Karpas-422 (cell line): ENCODE data around the gene ALDH4A1. TPM values are rescaled to one million over a fixed set of nuclear protein-coding genes. Genes with fewer than 3 reads are reported as not detected.
"Not testable (repeated sequence)": the region's sequence is repeated elsewhere in the genome, so short reads cannot be mapped to it uniquely, and the experiment has no call there.

Experiments
- DNase-seq: peaks from one replicate; pipeline ENCODE4 v3.0.0-alpha.2; 2015
- H2AFZ ChIP-seq: fragments of 200-600 bp; sonication (generic); 2 replicates; pipeline ENCODE4 v1.6.1; 2014; ENCODE audit warnings: antibody characterized with exemption, low read length, mixed read lengths
- H3K27ac ChIP-seq: fragments of 200-600 bp; sonication (generic); 2 replicates; pipeline ENCODE4 v1.5.1; 2014; ENCODE audit warnings: mild to moderate bottlenecking, low read length, moderate library complexity
- H3K27me3 ChIP-seq: fragments of 200-600 bp; sonication (generic); 2 replicates; pipeline ENCODE4 v1.6.1; 2014; ENCODE audit warnings: low read length, mixed read lengths
- H3K36me3 ChIP-seq: fragments of 200-600 bp; sonication (generic); 2 replicates; pipeline ENCODE4 v1.6.1; 2014; ENCODE audit warnings: low read length, mixed read lengths; ENCODE audit not compliant: insufficient read depth
- H3K4me1 ChIP-seq: fragments of 200-600 bp; sonication (generic); 2 replicates; pipeline ENCODE4 v1.6.1; 2014; ENCODE audit warnings: mild to moderate bottlenecking, low read length, mixed read lengths
- H3K4me2 ChIP-seq: fragments of 200-600 bp; sonication (generic); 2 replicates; pipeline ENCODE4 v1.6.1; 2014; ENCODE audit warnings: low read length, low read depth, mild to moderate bottlenecking; ENCODE audit not compliant: poor library complexity, severe bottlenecking
- H3K4me3 ChIP-seq: fragments of 200-600 bp; sonication (generic); 2 replicates; pipeline ENCODE4 v1.5.1; 2014; ENCODE audit warnings: mild to moderate bottlenecking, antibody characterized with exemption, low read length, mixed read lengths
- H3K79me2 ChIP-seq: fragments of 200-600 bp; sonication (generic); 2 replicates; pipeline ENCODE4 v1.6.1; 2014; ENCODE audit warnings: mild to moderate bottlenecking, low read length, mixed read lengths
- H3K9ac ChIP-seq: fragments of 200-600 bp; sonication (generic); 2 replicates; pipeline ENCODE4 v1.6.0; 2014; ENCODE audit warnings: low read length
- H3K9me2 ChIP-seq: fragments of 200-600 bp; sonication (generic), shearing (Covaris generic); replicated peaks from 2 replicates; pipeline ENCODE4 v1.6.0; 2014; ENCODE audit warnings: mild to moderate bottlenecking, low read length, moderate library complexity; ENCODE audit not compliant: insufficient read depth
- H3K9me3 ChIP-seq: fragments of 300-700, 200-600 bp; sonication (generic); 2 replicates; pipeline ENCODE4 v1.6.1; 2014; ENCODE audit warnings: low read length, mixed read lengths
- H4K20me1 ChIP-seq: fragments of 200-600 bp; sonication (generic); 2 replicates; pipeline ENCODE4 v1.6.1; 2014; ENCODE audit warnings: mild to moderate bottlenecking, antibody characterized with exemption, low read length, low read depth; ENCODE audit not compliant: insufficient read depth
- total RNA-seq: library from RNA; depleted of rRNA; stranded (reverse); fragments of >200 nt; shearing (Covaris generic); gene quantifications from 2 replicates; pipeline ENCODE4 v1.2.3, GENCODE V29; 2014; ENCODE audit warnings: low replicate concordance

ALDH4A1 gene
- total RNA-seq, 1 experiment from 2014 or later = not detected

GRCh38 chr1:18840145-18840544 is 62.2 kb downstream of the ALDH4A1 start:
- no peak overlapping the region for H3K4me2 ChIP-seq

GRCh38 chr1:18836654-18837053 is 65.7 kb downstream of the ALDH4A1 start:
- H3K9ac ChIP-seq = no peak overlapping the region
- H2AFZ ChIP-seq = no peak overlapping the region
- H3K79me2 ChIP-seq = no peaks in the 10 kb centered on the region
- H3K27me3 ChIP-seq = 0 out of 2 replicates have a peak, but pooled peaks cover 4% of the 10 kb centered on the region
- H3K36me3 ChIP-seq = no peaks in the 10 kb centered on the region
- H3K9me2 ChIP-seq = no peaks in the 10 kb centered on the region
- H4K20me1 ChIP-seq = no peaks in the 10 kb centered on the region
- no peak overlapping the region for H3K4me3 ChIP-seq
- no peak overlapping the region for H3K4me2 ChIP-seq
- H3K4me1 ChIP-seq = no peaks in the 10 kb centered on the region
- peak; percentile 64 for DNase-seq
- no peak overlapping the region for H3K27ac ChIP-seq
- no peaks in the 10 kb centered on the region for H3K9me3 ChIP-seq

More at GRCh38 chr1:18840145-18840544, 62.2 kb downstream of the ALDH4A1 start:
- Histone ChIP-seq H3K36me3 (no peaks in the 10 kb centered on the region), H4K20me1 (no peaks in the 10 kb centered on the region), H3K9me2 (no peaks in the 10 kb centered on the region), H3K4me3 (no peak overlapping the region), H3K9ac (no peak overlapping the region), H3K27ac (no peak overlapping the region), H2AFZ (no peak overlapping the region), H3K79me2 (no peaks in the 10 kb centered on the region), H3K4me1 (no peaks in the 10 kb centered on the region), H3K27me3 (no peaks in the 10 kb centered on the region), H3K9me3 (no peaks in the 10 kb centered on the region)
- no peak for DNase-seq

GRCh38 chr1:18832319-18832718 is 70.0 kb downstream of the ALDH4A1 start:
- not testable (repeated sequence) for H2AFZ ChIP-seq, H3K36me3 ChIP-seq, H3K9me3 ChIP-seq, H3K27ac ChIP-seq, DNase-seq, H3K27me3 ChIP-seq, H3K9ac ChIP-seq, H3K4me2 ChIP-seq, H3K79me2 ChIP-seq, H3K4me3 ChIP-seq, H3K4me1 ChIP-seq, H3K9me2 ChIP-seq, H4K20me1 ChIP-seq

GRCh38 chr1:18831656-18832055 is 70.7 kb downstream of the ALDH4A1 start:
- no peaks in the 10 kb centered on the region for H3K36me3 ChIP-seq
- 0 out of 2 replicates have a peak, but pooled peaks cover 4% of the 10 kb centered on the region for H3K27me3 ChIP-seq
- no peak overlapping the region for H3K4me2 ChIP-seq
- no peaks in the 10 kb centered on the region for H3K9me2 ChIP-seq
- no peaks in the 10 kb centered on the region for H3K4me1 ChIP-seq
- H4K20me1 ChIP-seq = no peaks in the 10 kb centered on the region
- H3K9ac ChIP-seq = no peak overlapping the region
- H3K79me2 ChIP-seq = no peaks in the 10 kb centered on the region
- no peak overlapping the region for H2AFZ ChIP-seq
- no peak overlapping the region for H3K27ac ChIP-seq
- DNase-seq = no peak
- H3K4me3 ChIP-seq = no peak overlapping the region
- no peaks in the 10 kb centered on the region for H3K9me3 ChIP-seq

DNA sequence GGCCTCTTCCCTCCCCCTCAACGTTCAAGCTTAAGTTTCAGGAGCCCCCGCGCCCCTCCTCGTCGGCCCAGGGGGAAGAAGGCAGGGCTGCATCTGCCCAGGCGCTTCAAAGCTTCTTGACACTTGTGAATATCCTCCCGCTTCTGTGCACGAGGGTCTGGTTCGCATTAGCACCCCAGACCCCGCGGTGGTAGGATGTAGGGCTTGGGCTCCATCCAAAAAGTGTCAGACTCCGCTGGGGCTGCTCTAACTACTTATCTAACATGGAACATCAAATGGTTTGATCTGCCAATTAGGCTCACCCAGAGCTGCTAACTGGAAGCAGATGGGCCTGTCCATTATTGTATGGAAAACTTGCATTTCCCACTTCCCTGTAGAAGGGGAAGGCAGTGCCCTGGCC is 71.8 kb downstream of the ALDH4A1 start:
- Histone ChIP-seq H2AFZ (no peak overlapping the region), H3K9ac (no peak overlapping the region), H3K4me3 (no peak overlapping the region), H3K36me3 (no peaks in the 10 kb centered on the region), H3K4me1 (no peaks in the 10 kb centered on the region), H3K9me3 (no peaks in the 10 kb centered on the region), H3K27me3 (0 out of 2 replicates have a peak, but pooled peaks cover 4% of the 10 kb centered on the region), H3K4me2 (no peak overlapping the region), H3K9me2 (no peaks in the 10 kb centered on the region), H3K79me2 (no peaks in the 10 kb centered on the region), H4K20me1 (no peaks in the 10 kb centered on the region), H3K27ac (no peak overlapping the region)
- no peak for DNase-seq

DNA sequence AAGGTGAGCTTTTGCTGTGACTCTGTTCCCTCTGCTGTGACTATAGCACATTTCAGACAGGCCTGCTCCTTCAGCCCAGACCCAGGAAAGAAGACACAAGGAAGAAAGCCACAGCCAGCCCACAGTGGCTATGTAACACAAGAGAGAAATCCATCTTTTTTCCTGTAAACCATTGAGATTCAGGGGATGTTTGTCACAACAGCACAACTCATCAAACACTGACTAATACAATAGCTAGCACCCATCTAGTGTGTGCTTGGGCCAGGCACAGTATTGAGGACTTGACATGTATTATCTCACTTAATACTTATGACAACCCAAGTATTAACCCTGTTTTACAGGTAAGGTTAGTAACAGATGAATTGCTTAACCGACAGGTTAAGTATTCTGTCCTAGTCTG is 72.7 kb downstream of the ALDH4A1 start:
- no peaks in the 10 kb centered on the region for H4K20me1 ChIP-seq
- no peaks in the 10 kb centered on the region for H3K79me2 ChIP-seq
- no peaks in the 10 kb centered on the region for H3K9me2 ChIP-seq
- H3K9me3 ChIP-seq = no peaks in the 10 kb centered on the region
- H2AFZ ChIP-seq = no peak overlapping the region
- H3K4me1 ChIP-seq = no peaks in the 10 kb centered on the region
- no peak overlapping the region for H3K4me3 ChIP-seq
- H3K27ac ChIP-seq = no peak overlapping the region
- H3K36me3 ChIP-seq = no peaks in the 10 kb centered on the region
- 0 out of 2 replicates have a peak, but pooled peaks cover 4% of the 10 kb centered on the region for H3K27me3 ChIP-seq
- H3K4me2 ChIP-seq = no peak overlapping the region
- H3K9ac ChIP-seq = no peak overlapping the region
- no peak for DNase-seq

GRCh38 chr1:18828224-18828623 is 74.1 kb downstream of the ALDH4A1 start:
- Histone ChIP-seq H3K4me1 (no peaks in the 10 kb centered on the region), H3K27ac (no peak overlapping the region), H3K9me3 (no peaks in the 10 kb centered on the region), H3K79me2 (no peaks in the 10 kb centered on the region), H3K4me2 (no peak overlapping the region), H3K9ac (no peak overlapping the region), H3K27me3 (0 out of 2 replicates have a peak, but pooled peaks cover 2% of the 10 kb centered on the region), H3K36me3 (no peaks in the 10 kb centered on the region), H2AFZ (no peak overlapping the region), H4K20me1 (no peaks in the 10 kb centered on the region), H3K4me3 (no peak overlapping the region), H3K9me2 (no peaks in the 10 kb centered on the region)
- DNase-seq = peak; percentile 53

DNA sequence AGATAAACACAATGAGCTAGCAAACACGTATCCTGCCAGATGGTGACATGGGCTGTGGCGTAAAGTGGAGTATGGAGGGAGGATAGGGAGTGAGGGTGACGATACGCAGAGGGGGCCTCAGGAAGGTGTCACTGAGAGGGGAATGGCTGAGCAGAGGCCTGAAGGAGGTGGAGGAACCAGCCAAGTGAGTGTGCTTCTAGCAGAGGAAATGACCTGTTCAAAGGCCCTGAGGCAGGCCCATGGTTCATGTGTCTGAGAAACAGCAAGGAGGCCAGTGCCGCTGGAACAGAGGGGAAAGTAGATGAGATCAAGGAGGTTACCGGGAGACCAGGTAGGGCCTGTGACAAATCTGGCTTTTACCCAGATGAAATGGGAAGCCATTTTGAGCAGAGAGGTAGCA is 78.9 kb downstream of the ALDH4A1 start:
- Histone ChIP-seq H4K20me1 (no peaks in the 10 kb centered on the region), H2AFZ (no peak overlapping the region), H3K9ac (no peak overlapping the region), H3K4me3 (no peak overlapping the region), H3K27me3 (no peaks in the 10 kb centered on the region), H3K4me2 (no peak overlapping the region), H3K9me3 (no peaks in the 10 kb centered on the region), H3K36me3 (no peaks in the 10 kb centered on the region), H3K79me2 (no peaks in the 10 kb centered on the region), H3K27ac (no peak overlapping the region), H3K9me2 (no peaks in the 10 kb centered on the region), H3K4me1 (no peaks in the 10 kb centered on the region)
- DNase-seq = no peak
